Colon (tissue), 2 donors: ENCODE data around the gene GPATCH2.

Experiments used
- FAIRE-seq: peaks from 2 replicates; lab custom pipeline; 2012; peaks lifted over from hg19 to GRCh38; lab: Jason Lieb, UNC
- donor health status: control.
- donor health status: control.

GPATCH2 gene

DNA sequence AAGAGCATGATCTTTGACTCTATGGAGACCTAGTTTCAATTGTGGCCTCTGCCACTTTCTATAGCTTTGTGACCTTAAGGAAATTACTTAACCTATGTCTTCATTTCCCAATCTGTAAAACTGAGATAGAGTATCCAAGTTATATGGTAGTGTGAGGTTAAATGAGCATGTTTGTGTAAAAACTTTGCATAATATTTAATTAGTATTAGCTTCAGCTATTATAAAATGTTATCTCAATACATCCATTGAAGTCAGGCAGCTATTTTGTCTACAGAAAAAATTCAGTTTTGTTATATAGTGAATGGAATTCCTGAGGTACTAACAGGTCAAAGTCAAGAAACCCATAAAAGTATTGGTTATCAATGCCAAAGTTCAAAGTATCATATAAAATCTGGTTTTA lies 53.6 kb downstream of the GPATCH2 start:
- FAIRE-seq: no peak

DNA sequence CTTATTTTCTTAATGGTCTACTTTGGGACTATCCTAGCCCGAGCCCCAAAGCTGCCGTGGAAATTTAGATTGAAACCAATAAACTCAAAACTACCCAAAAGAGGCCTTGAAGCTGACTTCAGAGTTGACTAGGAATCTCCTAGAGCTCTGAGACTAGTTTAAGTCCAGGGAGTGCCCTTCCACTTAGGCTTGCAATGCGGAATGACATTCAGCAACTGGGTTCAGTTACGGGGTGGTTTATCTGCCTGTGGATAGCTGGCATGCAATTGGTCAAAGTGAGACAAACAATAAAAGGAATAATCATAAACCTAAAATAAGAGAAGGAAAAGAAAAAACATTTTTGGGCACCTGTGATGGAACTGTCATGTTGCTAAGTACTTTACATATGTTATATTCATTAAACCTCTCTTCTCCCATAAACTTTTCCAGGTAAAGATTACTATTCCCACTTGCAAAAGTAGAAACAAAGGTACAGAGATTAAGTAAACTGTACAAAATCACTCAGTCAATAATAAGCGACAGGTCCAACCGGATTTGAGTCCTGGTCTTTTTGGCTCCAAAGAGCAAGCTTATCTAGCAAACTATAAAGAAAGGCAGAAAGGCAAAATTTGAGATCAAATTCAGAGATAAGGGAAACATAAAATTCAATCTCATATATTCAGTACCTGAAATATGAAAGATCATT lies 56.5 kb downstream of the GPATCH2 start:
- no peak for FAIRE-seq

DNA sequence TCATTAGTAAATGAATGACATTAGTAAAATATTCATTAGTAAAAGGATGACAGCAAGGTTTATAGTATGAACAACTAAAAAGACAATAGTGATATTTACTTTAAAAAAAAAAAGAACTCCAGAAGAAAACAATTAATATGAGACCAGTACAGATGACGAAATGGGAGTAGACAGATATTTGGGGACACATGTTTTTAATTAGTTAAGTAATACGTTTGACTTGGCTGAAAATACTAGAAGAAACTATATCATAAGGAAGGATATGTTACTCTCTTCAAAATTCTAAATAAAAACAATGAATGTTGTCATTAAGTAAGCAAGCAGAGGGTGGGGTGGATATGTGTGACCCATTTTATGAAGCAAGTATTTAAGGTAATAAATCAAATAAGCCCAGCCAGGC lies 61.9 kb downstream of the GPATCH2 start:
- no peak for FAIRE-seq

DNA sequence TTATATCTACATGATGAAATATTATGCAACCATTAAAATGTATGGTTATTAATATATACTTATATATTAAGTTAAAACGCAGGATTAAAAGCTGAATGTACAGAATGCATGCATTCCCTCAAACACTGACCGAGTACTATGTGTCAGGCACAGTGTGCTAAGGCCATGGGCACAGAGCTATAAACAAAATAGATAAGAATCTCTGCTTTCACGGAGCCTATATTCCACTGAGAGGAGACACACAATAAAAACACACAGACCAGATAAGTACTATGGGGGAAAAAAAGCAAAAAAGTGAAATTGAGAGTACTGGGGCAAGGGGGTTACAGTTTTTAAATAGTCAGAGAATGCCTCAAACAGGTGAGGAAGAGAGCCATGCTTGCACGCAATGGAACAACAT lies 62.7 kb downstream of the GPATCH2 start:
- no peak for FAIRE-seq

- FAIRE-seq: no peak
These were observed 66.1 kb downstream of the GPATCH2 start for GRCh38 chr1:217564833-217565232.

DNA sequence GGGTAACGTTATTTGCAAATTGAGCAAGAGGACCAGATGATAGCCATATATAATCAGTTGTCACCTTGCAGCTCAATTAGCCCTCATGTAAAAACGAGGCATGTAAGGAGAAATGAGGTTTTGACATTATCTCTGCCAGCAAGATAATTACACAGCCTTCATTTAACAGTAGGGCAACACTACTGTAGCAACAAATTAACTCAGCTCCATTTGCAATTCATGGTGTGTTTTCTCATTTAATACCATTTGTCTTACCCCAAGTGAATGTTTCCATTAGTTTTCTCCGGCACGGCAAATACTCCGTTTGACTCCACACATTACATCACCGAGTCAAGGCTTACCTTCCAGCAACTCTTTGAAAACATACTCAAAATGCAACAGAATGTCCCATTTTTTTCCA lies 66.7 kb downstream of the GPATCH2 start:
- FAIRE-seq: no peak

GRCh38 chr1:217563179-217563578 lies 67.7 kb downstream of the GPATCH2 start:
- FAIRE-seq: no peak

- no peak for FAIRE-seq
These were observed 68.5 kb downstream of the GPATCH2 start for GRCh38 chr1:217562229-217562878.

DNA sequence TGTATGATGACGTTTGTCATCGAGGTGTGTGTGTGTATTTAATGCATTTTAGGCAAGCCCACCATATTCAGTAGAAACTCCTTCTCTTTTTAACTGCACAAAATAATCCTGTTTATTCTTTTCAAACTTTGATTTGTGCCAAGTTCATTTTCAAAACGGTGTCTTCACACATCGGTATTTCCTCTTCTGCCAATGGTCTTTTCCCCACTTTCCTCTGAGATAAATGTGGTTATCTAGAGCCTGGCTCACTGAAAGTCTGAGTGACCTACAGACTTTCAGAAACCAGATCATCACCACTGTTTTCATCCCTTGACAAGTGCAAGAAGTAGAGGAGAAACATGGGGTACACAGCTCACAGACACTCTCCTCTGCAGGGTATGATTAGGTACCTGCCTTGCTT lies 69.4 kb downstream of the GPATCH2 start:
- FAIRE-seq: no peak

DNA sequence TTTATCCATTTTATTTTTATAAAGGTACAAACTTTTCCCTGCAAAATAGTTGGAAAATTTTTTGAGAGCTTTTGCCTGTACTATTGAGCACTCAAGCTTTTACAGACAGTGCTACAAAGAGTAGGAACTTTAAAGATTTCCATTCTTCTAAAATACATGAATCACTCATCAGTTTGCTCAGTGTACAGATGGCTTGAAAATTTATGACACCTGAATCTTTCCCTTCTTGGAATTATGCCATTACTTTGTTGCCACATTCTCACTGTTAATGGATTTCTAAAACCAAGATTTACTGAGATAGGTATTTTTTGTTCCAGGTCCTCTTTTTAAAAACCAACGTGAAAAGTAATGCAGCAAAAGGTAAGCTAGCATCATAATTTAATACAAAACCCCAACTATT lies 76.0 kb downstream of the GPATCH2 start:
- no peak for FAIRE-seq

DNA sequence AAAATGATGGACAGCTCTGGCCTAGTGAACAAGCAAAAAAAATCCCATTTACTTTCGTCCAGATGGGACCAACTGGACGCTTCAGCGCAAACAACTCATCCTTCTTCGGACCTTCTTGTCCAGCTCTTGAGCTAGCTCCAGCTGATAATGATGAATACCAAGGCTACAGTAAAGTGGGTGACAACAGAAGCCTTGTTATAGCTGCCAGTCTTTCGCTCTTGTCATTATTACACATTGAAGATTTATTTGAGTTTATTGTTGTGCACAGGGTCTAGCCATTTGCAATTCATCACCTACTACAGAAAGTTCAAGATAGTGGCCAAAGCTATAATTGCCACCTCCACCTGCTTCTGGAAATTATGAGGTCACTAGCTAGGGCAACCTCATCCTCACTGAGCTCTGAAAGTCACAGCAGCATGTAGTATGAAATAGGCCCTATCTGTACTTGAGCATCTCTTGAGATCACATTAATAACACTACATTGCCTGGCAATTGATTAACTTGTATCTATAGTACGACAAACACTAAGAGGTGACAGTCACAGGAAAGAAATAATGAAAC lies 76.9 kb downstream of the GPATCH2 start:
- no peak for FAIRE-seq

- no peak for FAIRE-seq
These were observed 78.4 kb downstream of the GPATCH2 start for GRCh38 chr1:217552339-217552951.

GRCh38 chr1:217542837-217543236 lies 88.1 kb downstream of the GPATCH2 start:
- FAIRE-seq: no peak

DNA sequence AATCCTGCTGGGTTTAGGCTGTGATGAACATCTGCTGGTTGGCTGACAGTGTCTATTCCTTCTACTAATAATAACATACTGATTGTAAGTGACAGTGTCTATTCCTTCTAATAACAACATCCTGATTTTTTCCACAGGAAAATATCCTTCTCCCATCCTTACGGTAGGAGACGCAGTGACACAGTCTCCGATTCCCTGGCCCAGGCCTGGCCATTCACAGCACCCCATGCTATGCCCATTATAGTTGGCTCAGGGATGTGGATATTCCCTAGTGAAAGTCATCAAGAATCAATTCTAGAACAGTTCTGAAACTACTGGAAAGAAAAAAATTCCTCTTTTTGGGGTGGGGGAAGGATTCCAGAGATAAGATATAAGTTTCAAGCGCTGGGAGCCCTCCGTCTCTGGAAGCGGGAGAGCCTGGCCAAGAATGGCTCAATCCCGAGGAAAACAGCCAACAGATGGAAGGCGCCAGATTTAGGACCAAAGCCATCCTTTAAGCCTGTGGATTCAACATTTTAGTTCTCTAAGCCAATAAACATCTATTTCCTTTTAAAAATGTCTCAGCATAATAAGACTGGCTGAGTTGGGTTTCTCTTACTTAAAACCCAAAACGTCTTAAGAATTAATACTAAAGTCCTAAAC lies 88.6 kb downstream of the GPATCH2 start:
- no peak for FAIRE-seq

GRCh38 chr1:217540321-217540720 lies 90.6 kb downstream of the GPATCH2 start:
- FAIRE-seq: no peak

DNA sequence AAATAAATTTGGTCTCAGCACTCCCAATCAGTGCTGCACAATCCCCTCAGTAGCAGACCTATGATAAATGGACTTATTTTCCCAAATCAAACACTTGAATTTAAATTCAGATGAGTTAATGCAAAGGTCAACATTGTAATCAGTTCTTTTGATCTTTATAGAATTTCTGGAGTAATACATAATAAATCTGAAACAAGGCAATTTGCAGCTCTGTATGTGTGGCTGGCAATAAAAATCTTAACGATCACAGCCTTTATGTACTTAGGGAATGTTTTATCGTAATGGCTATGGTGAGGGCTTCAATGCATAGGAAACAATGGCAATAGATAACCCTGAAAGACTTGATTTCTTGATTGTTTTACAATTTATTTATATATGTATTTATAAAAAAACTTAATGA lies 91.4 kb downstream of the GPATCH2 start:
- FAIRE-seq: no peak

DNA sequence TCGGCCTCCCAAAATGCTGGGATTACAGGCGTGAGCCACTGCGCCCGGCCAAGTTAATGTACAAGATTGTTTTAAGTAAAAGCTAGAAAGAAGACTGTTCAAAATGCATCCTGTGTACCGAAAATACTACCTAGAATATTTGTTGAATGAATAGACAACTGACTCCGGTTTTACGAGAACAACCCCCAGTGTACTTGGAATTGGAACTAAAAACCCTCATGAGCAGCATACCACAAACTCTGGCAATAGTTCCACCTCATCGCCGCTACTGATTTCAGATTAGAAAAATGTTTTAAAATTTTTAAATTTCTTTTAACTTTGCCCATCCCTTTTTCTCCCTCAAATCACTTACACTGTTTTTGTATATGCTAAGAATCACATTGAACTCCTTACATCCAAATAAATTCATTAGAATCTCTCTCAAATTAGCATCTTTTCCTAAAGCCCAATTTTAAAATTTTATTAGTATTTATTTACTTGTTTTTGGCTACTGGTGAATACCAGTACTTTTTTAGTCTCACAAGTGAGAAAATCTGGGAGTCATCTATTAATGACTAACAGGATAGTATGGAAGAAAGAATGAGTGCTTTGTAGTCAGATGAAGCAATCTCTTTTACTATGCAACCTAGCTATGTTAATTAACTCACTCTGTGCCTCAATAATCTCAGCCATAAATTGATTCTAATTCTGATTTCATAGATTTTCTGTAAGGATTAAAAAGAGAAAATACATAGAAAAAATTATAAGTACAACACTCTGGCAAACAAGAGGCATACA lies 95.1 kb downstream of the GPATCH2 start:
- no peak for FAIRE-seq

DNA sequence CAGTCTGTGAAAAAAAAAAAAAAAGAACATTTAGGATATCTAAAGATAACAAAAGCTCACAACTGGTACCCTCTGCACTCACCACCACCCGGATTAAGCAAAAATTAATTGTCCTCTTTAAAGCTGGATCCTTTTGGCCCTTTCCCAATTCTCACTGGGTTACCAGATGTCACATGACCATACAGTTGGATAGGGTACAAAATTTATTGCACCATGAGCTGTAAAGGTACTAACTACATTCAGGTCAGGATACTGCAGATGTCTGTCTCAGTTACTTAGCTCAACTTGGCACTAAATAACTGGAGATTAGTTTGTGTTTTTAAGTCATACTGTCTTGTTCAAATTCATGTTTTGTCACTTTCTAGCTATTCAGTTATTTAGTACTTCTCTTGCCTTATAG lies 96.3 kb downstream of the GPATCH2 start:
- no peak for FAIRE-seq

DNA sequence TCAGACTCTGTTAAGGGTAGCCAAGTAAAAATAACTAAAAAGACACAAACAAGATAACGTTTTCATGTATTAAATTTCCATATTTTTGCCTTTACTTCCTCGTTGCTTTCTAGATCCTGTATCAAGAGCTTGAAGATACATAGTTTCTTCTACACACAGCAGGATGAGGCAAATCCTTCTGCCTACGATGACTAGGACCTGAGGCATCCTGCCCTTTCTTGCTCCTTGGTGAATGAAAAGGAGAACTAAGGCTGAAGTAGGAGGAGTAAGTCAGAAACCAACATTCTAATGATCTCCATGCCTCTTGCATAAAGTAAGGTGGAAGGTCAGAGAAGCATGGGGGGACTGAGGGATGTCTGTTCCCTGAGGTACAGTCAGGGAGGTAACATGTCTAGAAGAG lies 102.6 kb downstream of the GPATCH2 start:
- FAIRE-seq: no peak

GRCh38 chr1:217527151-217527550 lies 103.7 kb downstream of the GPATCH2 start:
- no peak for FAIRE-seq

DNA sequence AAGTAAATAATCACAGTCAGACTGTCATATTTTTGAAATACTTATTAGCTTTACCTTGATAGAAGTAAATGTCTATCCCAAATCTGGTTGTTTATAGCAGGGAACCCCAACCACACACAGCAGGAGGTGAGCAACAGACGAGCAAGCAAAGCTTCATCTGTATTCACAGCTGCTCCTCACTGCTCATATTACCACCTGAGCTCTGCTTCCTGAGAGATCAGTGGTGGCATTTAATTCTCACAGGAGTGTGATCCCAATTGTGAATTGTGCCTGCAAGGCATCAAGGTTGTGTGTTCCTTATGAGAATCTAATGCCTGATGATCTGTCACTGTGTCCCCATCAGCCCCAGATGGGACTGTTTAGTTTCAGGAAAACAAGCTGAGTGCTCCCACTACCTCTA lies 104.3 kb downstream of the GPATCH2 start:
- FAIRE-seq: no peak
